ENCODE data around the gene UNK. TPM values are rescaled to one million over a fixed set of nuclear protein-coding genes. Genes with fewer than 3 reads are reported as not detected.

The UNK gene
- total and polyA plus RNA-seq, 2 experiments from 2014 or later: 35.9 to 37.8 TPM

GRCh38 chr17:75765981-75766380 lies 18.6 kb upstream of the UNK start:
- no peak for DNase-seq (ENCODE audit: low read depth in 1 of 2, low spot score in 1 of 2)
- TF ChIP-seq CTCF (IDR thresholded peaks at IDR 0.05; ENCODE audit: low read depth, low read length): no peak
- peak overlapping the region; percentile 29 for H3K27ac ChIP-seq

DNA sequence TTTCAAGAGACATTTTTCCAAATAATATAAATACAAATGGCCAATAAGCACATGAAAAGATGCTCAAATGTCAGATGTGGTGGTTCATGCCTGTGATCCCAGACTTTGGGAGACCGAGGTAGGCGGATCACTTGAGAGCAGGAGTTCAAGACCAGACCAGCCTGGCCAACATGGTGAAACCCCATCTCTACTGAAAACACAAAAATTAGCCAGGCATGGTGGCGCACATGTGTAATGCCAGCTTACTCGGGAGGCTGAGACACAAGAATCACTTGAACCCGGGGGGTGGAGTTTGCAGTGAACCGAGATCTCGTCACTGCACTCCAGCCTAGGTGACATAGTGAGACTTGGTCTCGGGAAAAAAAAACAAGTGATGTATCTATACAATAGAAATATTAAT lies 16.7 kb upstream of the UNK start:
- DNase-seq (ENCODE audit: low read depth in 1 of 2, low spot score in 1 of 2): no peak
- no peak for TF ChIP-seq CTCF (IDR thresholded peaks at IDR 0.05; ENCODE audit: low read depth, low read length)
- no peaks in the 10 kb centered on the region for H3K4me1 ChIP-seq (ENCODE audit: low read depth)
- no peaks in the 10 kb centered on the region for H3K9me3 ChIP-seq (ENCODE audit: low read depth)
- H3K27me3 ChIP-seq: no peaks in the 10 kb centered on the region
- H3K27ac ChIP-seq: no peak overlapping the region
- H3K4me3 ChIP-seq: no peak overlapping the region
- H3K36me3 ChIP-seq: no peaks in the 10 kb centered on the region

More at GRCh38 chr17:75765981-75766380, 18.6 kb upstream of the UNK start:
- H3K4me1 ChIP-seq (ENCODE audit: low read depth): no peaks in the 10 kb centered on the region
- no peaks in the 10 kb centered on the region for H3K9me3 ChIP-seq (ENCODE audit: low read depth)
- no peaks in the 10 kb centered on the region for H3K36me3 ChIP-seq
- no peaks in the 10 kb centered on the region for H3K27me3 ChIP-seq
- no peak overlapping the region for H3K4me3 ChIP-seq

DNA sequence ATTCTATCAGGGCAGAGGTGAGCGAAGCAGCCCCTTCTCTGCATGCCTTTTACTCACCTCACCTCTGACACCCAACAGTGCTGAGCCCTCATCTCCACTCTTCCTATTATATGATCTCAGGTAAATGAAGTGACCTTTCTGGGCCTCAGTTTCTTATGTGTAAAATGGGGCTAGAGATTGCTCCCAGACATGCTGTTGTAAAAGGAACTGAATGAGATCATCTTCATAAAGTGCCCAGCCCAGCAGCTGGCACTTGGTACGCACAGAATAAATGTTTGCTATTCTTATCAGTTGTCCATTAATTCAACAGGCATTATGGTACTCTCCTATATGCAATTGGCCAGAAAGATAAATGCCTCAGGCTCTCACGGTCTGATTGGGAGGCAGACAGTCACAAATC lies 15.1 kb upstream of the UNK start:
- Histone ChIP-seq H3K36me3 (no peaks in the 10 kb centered on the region), H3K4me1 (ENCODE audit: low read depth) (no peaks in the 10 kb centered on the region), H3K9me3 (ENCODE audit: low read depth) (no peaks in the 10 kb centered on the region), H3K27me3 (no peaks in the 10 kb centered on the region), H3K27ac (no peak overlapping the region), H3K4me3 (no peak overlapping the region)
- no peak for TF ChIP-seq CTCF (IDR thresholded peaks at IDR 0.05; ENCODE audit: low read depth, low read length)
- no peak for DNase-seq (ENCODE audit: low read depth in 1 of 2, low spot score in 1 of 2)

DNA sequence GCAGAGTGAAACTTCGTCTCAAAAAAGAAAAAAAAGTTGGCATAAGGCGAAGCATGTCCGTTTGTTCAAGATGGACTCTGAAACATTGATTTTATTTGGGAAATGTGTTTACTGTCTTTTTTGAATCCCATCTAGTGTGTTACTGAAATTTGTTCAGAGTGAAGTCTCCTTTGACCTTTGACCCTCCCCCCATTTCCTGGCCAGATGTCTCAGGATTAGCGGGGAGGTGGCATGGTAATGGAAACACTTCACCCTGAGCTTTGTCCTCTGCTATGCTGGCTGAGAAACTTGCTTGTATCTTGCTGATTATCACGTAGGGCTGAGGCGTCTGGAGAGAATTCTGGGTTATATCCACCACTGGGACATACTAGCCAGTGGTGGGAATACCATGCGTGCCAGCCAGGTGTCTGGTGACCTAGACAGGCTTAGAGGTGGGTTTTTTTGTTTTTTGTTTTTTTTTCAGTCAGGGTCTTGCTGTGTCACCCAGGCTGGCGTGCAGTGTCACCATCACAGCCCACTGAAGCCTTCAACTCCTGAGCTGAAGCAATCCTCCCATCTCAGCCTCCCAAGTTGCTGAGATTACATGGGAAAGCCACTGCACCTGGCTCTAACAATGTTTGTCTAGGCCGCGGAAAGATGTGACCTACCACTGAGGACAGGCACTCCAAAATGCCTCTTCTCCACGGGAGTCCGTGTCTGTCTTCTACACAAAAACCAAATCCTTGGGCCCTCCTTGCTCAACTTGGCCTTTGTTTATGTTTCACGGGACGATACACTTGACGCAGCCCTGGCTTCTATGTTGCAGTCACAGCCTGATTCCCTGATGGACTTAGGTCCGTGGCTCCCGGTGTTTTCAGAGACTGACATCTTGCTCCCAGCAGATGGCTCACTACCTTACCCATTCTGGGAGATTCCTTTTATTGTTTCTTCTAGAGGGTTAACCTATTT lies 13.0 kb upstream of the UNK start:
- Histone ChIP-seq H3K4me3 (no peak overlapping the region), H3K27ac (no peak overlapping the region), H3K9me3 (ENCODE audit: low read depth) (no peaks in the 10 kb centered on the region), H3K4me1 (ENCODE audit: low read depth) (no peaks in the 10 kb centered on the region), H3K27me3 (no peaks in the 10 kb centered on the region), H3K36me3 (peaks cover 3% of the 10 kb centered on the region)
- peak; percentile 8 for TF ChIP-seq CTCF (IDR thresholded peaks at IDR 0.05; ENCODE audit: low read depth, low read length)
- peak in 1 of 2 donors; percentile 27 for DNase-seq (ENCODE audit: low read depth in 1 of 2, low spot score in 1 of 2)

GRCh38 chr17:75773121-75773807 lies 11.3 kb upstream of the UNK start:
- TF ChIP-seq CTCF (IDR thresholded peaks at IDR 0.05; ENCODE audit: low read depth, low read length): no peak
- H3K27me3 ChIP-seq: no peaks in the 10 kb centered on the region
- H3K4me1 ChIP-seq (ENCODE audit: low read depth): peaks cover 13% of the 10 kb centered on the region
- DNase-seq (ENCODE audit: low read depth in 1 of 2, low spot score in 1 of 2): no peak
- H3K36me3 ChIP-seq: peaks cover 20% of the 10 kb centered on the region
- H3K27ac ChIP-seq: no peak overlapping the region
- H3K9me3 ChIP-seq (ENCODE audit: low read depth): no peaks in the 10 kb centered on the region
- no peak overlapping the region for H3K4me3 ChIP-seq
